Memory B cell (primary cell): ENCODE data around the gene FBXO46.
"Not testable (repeated sequence)": the region's sequence is repeated elsewhere in the genome, so short reads cannot be mapped to it uniquely, and the experiment has no call there.

Experiments used
- ATAC-seq: fragments of 150-1000 bp; cut with Tn5 transposase; 2 replicates; pipeline ENCODE4 v1.10.0; 2021; ENCODE audit warnings: low read depth, mild to moderate bottlenecking, moderate library complexity
- DNase-seq, 2 donors: peaks; one replicate each; pipeline ENCODE4 v3.0.0; 2022; ENCODE audit warnings: low spot score in 2 of 2
- H3K27ac Mint-ChIP-seq: one replicate; pipeline ENCODE4 v1.8.0; 2022; ENCODE audit warnings: mild to moderate bottlenecking, moderate library complexity, mixed read lengths
- H3K27me3 Mint-ChIP-seq: one replicate; pipeline ENCODE4 v1.8.0; 2022; ENCODE audit warnings: mixed read lengths
- H3K36me3 Mint-ChIP-seq: one replicate; pipeline ENCODE4 v1.8.0; 2022; ENCODE audit warnings: mild to moderate bottlenecking, mixed read lengths
- H3K4me1 Mint-ChIP-seq: one replicate; pipeline ENCODE4 v1.8.0; 2022; ENCODE audit warnings: mixed read lengths
- H3K4me3 Mint-ChIP-seq: one replicate; pipeline ENCODE4 v1.8.0; 2022; ENCODE audit warnings: mild to moderate bottlenecking, moderate library complexity, mixed read lengths
- H3K9me3 Mint-ChIP-seq: one replicate; pipeline ENCODE4 v1.8.0; 2022; ENCODE audit warnings: mixed read lengths

FBXO46 gene

GRCh38 chr19:45720065-45720464 is 10.6 kb downstream of the FBXO46 start:
- ATAC-seq, H3K9me3 Mint-ChIP-seq, H3K27ac Mint-ChIP-seq, DNase-seq, H3K4me3 Mint-ChIP-seq, H3K27me3 Mint-ChIP-seq: not testable (repeated sequence)
- peaks cover 21% of the 10 kb centered on the region for H3K4me1 Mint-ChIP-seq
- peaks cover 19% of the 10 kb centered on the region for H3K36me3 Mint-ChIP-seq

GRCh38 chr19:45717983-45718650 is 12.6 kb downstream of the FBXO46 start:
- Mint-ChIP-seq H3K36me3 (peaks cover 16% of the 10 kb centered on the region), H3K27me3 (no peaks in the 10 kb centered on the region), H3K4me3 (peak overlapping the region; percentile 90), H3K27ac (peak overlapping the region; percentile 77), H3K9me3 (no peaks in the 10 kb centered on the region), H3K4me1 (peaks cover 20% of the 10 kb centered on the region)
- no peak for DNase-seq
- no peak for ATAC-seq

- H3K27me3 Mint-ChIP-seq: no peaks in the 10 kb centered on the region
Measured at GRCh38 chr19:45717131-45717982, 13.3 kb downstream of the FBXO46 start.

GRCh38 chr19:45716359-45717130 is 14.2 kb downstream of the FBXO46 start:
- DNase-seq: peak in 1 of 2 donors; percentile 13
- no peaks in the 10 kb centered on the region for H3K27me3 Mint-ChIP-seq
- peaks cover 13% of the 10 kb centered on the region for H3K36me3 Mint-ChIP-seq
- ATAC-seq: no peak
- H3K27ac Mint-ChIP-seq: peak overlapping the region; percentile 77
- peak overlapping the region; percentile 90 for H3K4me3 Mint-ChIP-seq
- H3K9me3 Mint-ChIP-seq: no peaks in the 10 kb centered on the region
- H3K4me1 Mint-ChIP-seq: peaks cover 18% of the 10 kb centered on the region

More at GRCh38 chr19:45717131-45717982, 13.3 kb downstream of the FBXO46 start:
- Mint-ChIP-seq H3K36me3 (peaks cover 16% of the 10 kb centered on the region), H3K27ac (peak overlapping the region; percentile 77), H3K4me3 (peak overlapping the region; percentile 90), H3K4me1 (peaks cover 20% of the 10 kb centered on the region), H3K9me3 (no peaks in the 10 kb centered on the region)
- DNase-seq: peak; percentile 88 to 93
- ATAC-seq: peak; percentile 94

GRCh38 chr19:45715139-45715538 is 15.6 kb downstream of the FBXO46 start:
- DNase-seq: no peak
- ATAC-seq: no peak
- no peaks in the 10 kb centered on the region for H3K9me3 Mint-ChIP-seq
- H3K27me3 Mint-ChIP-seq: no peaks in the 10 kb centered on the region
- peaks cover 24% of the 10 kb centered on the region for H3K4me1 Mint-ChIP-seq
- no peak overlapping the region for H3K27ac Mint-ChIP-seq
- H3K36me3 Mint-ChIP-seq: peaks cover 13% of the 10 kb centered on the region
- H3K4me3 Mint-ChIP-seq: no peak overlapping the region

GRCh38 chr19:45713141-45713540 is 17.6 kb downstream of the FBXO46 start:
- Mint-ChIP-seq H3K27me3 (no peaks in the 10 kb centered on the region), H3K36me3 (peaks cover 7% of the 10 kb centered on the region), H3K9me3 (no peaks in the 10 kb centered on the region), H3K4me1 (peaks cover 23% of the 10 kb centered on the region), H3K4me3 (no peak overlapping the region), H3K27ac (no peak overlapping the region)
- ATAC-seq: no peak
- DNase-seq: no peak

- H3K9me3 Mint-ChIP-seq: no peaks in the 10 kb centered on the region
- DNase-seq (no peak), ATAC-seq (no peak)
- no peak overlapping the region for H3K4me3 Mint-ChIP-seq
- H3K4me1 Mint-ChIP-seq: peaks cover 23% of the 10 kb centered on the region
- peaks cover 7% of the 10 kb centered on the region for H3K36me3 Mint-ChIP-seq
- H3K27me3 Mint-ChIP-seq: no peaks in the 10 kb centered on the region
- no peak overlapping the region for H3K27ac Mint-ChIP-seq
Measured at GRCh38 chr19:45712699-45713067, 18.0 kb downstream of the FBXO46 start.

GRCh38 chr19:45711851-45712698 is 18.6 kb downstream of the FBXO46 start:
- H3K27me3 Mint-ChIP-seq: no peaks in the 10 kb centered on the region
- DNase-seq (no peak), ATAC-seq (no peak)
- peaks cover 7% of the 10 kb centered on the region for H3K36me3 Mint-ChIP-seq
- no peak overlapping the region for H3K27ac Mint-ChIP-seq
- H3K9me3 Mint-ChIP-seq: no peaks in the 10 kb centered on the region
- peaks cover 23% of the 10 kb centered on the region for H3K4me1 Mint-ChIP-seq
- no peak overlapping the region for H3K4me3 Mint-ChIP-seq

- H3K36me3 Mint-ChIP-seq: peaks cover 7% of the 10 kb centered on the region
- H3K4me3 Mint-ChIP-seq: no peak overlapping the region
- H3K4me1 Mint-ChIP-seq: peaks cover 18% of the 10 kb centered on the region
- no peaks in the 10 kb centered on the region for H3K9me3 Mint-ChIP-seq
- peak overlapping the region; percentile 82 for H3K27ac Mint-ChIP-seq
- ATAC-seq: no peak
- H3K27me3 Mint-ChIP-seq: no peaks in the 10 kb centered on the region
- no peak for DNase-seq
Measured at GRCh38 chr19:45710356-45711130, 20.2 kb downstream of the FBXO46 start.

GRCh38 chr19:45705710-45706415 is 24.8 kb downstream of the FBXO46 start:
- Mint-ChIP-seq H3K4me3 (peak overlapping the region; percentile 21), H3K27ac (peak overlapping the region; percentile 83), H3K4me1 (peaks cover 19% of the 10 kb centered on the region), H3K27me3 (no peaks in the 10 kb centered on the region), H3K36me3 (peaks cover 13% of the 10 kb centered on the region), H3K9me3 (peaks cover 1% of the 10 kb centered on the region)
- no peak for DNase-seq
- ATAC-seq: no peak

GRCh38 chr19:45705115-45705514 is 25.6 kb downstream of the FBXO46 start:
- Mint-ChIP-seq H3K27me3 (no peaks in the 10 kb centered on the region), H3K4me3 (no peak overlapping the region), H3K36me3 (peaks cover 13% of the 10 kb centered on the region), H3K27ac (no peak overlapping the region), H3K9me3 (peaks cover 1% of the 10 kb centered on the region), H3K4me1 (peaks cover 14% of the 10 kb centered on the region)
- DNase-seq (no peak), ATAC-seq (no peak)

- Mint-ChIP-seq H3K4me1 (peaks cover 15% of the 10 kb centered on the region), H3K36me3 (peaks cover 13% of the 10 kb centered on the region), H3K27ac (no peak overlapping the region), H3K27me3 (no peaks in the 10 kb centered on the region), H3K4me3 (no peak overlapping the region), H3K9me3 (peaks cover 1% of the 10 kb centered on the region)
- DNase-seq: no peak
- no peak for ATAC-seq
Measured at GRCh38 chr19:45701676-45702075, 29.0 kb downstream of the FBXO46 start.
